RWPE2 (cell line): ENCODE results near the gene RTP2.

Source experiments
- ATAC-seq: fragments of 200-7000 bp; cut with Tn5 transposase; 3 replicates; pipeline ENCODE4 v1.9.1; 2021; ENCODE audit warnings: low read depth
- DNase-seq: peaks from one replicate; pipeline ENCODE4 v3.0.0-alpha.2; 2020; ENCODE audit warnings: low spot score
- H3K27ac ChIP-seq: fragments of 450-650 bp; 2 replicates; pipeline ENCODE4 v1.5.1; 2017; ENCODE audit warnings: mild to moderate bottlenecking; ENCODE audit not compliant: poor library complexity, severe bottlenecking
- H3K27me3 ChIP-seq: fragments of 250-450 bp; sonication (Bioruptor Pico); 2 replicates; pipeline ENCODE4 v1.5.1; 2021; ENCODE audit warnings: mild to moderate bottlenecking, moderate library complexity; ENCODE audit not compliant: insufficient read depth, poor library complexity, severe bottlenecking
- H3K36me3 ChIP-seq: fragments of 250-450 bp; sonication (Bioruptor Pico); 2 replicates; pipeline ENCODE4 v1.5.1; 2020; ENCODE audit warnings: low read depth, mild to moderate bottlenecking, moderate library complexity
- H3K4me1 ChIP-seq: fragments of 250-450 bp; sonication (Bioruptor Pico); 2 replicates; pipeline ENCODE4 v1.5.1; 2021; ENCODE audit warnings: mild to moderate bottlenecking, moderate library complexity; ENCODE audit not compliant: insufficient read depth, poor library complexity, severe bottlenecking
- H3K4me3 ChIP-seq: fragments of 250-450 bp; sonication (Bioruptor Pico); 2 replicates; pipeline ENCODE4 v1.5.1; 2021; ENCODE audit warnings: mild to moderate bottlenecking, moderate library complexity; ENCODE audit not compliant: severe bottlenecking
- H3K9me3 ChIP-seq: fragments of 250-450 bp; sonication (Bioruptor Pico); 2 replicates; pipeline ENCODE4 v1.5.1; 2021; ENCODE audit warnings: mild to moderate bottlenecking, moderate library complexity; ENCODE audit not compliant: severe bottlenecking
- CTCF ChIP-seq: fragments of 450-650 bp; IDR thresholded peaks from one replicate; pipeline ENCODE4 v1.5.1; 2017; ENCODE audit warnings: mild to moderate bottlenecking, moderate library complexity; ENCODE audit not compliant: poor library complexity, severe bottlenecking

Gene RTP2

GRCh38 chr3:187735383-187735782 is 33.0 kb upstream of the RTP2 start:
- Histone ChIP-seq H3K36me3 (peaks cover 43% of the 10 kb centered on the region), H3K27ac (no peak overlapping the region), H3K4me1 (peaks cover 17% of the 10 kb centered on the region), H3K27me3 (no peaks in the 10 kb centered on the region), H3K4me3 (no peak overlapping the region), H3K9me3 (no peaks in the 10 kb centered on the region)
- DNase-seq (no peak), ATAC-seq (no peak)
- no peak for TF ChIP-seq CTCF

GRCh38 chr3:187734841-187735240 is 32.5 kb upstream of the RTP2 start:
- no peak for TF ChIP-seq CTCF
- Histone ChIP-seq H3K4me1 (peaks cover 15% of the 10 kb centered on the region), H3K36me3 (peaks cover 48% of the 10 kb centered on the region), H3K4me3 (no peak overlapping the region), H3K27me3 (no peaks in the 10 kb centered on the region), H3K27ac (no peak overlapping the region), H3K9me3 (no peaks in the 10 kb centered on the region)
- no peak for ATAC-seq
- no peak for DNase-seq

GRCh38 chr3:187733371-187733770 is 31.0 kb upstream of the RTP2 start:
- Histone ChIP-seq H3K9me3 (no peaks in the 10 kb centered on the region), H3K4me1 (peaks cover 8% of the 10 kb centered on the region), H3K36me3 (peaks cover 63% of the 10 kb centered on the region), H3K27ac (no peak overlapping the region), H3K4me3 (no peak overlapping the region), H3K27me3 (no peaks in the 10 kb centered on the region)
- no peak for DNase-seq
- no peak for TF ChIP-seq CTCF
- no peak for ATAC-seq

- Histone ChIP-seq H3K27me3 (no peaks in the 10 kb centered on the region), H3K4me1 (no peaks in the 10 kb centered on the region), H3K27ac (no peak overlapping the region), H3K9me3 (no peaks in the 10 kb centered on the region), H3K36me3 (peaks cover 100% of the 10 kb centered on the region), H3K4me3 (no peak overlapping the region)
- ATAC-seq, result no peak
- DNase-seq, result no peak
- TF ChIP-seq CTCF, result no peak
Measured at GRCh38 chr3:187729598-187729997, 27.2 kb upstream of the RTP2 start.

GRCh38 chr3:187728940-187729583 is 26.7 kb upstream of the RTP2 start:
- DNase-seq, result no peak
- Histone ChIP-seq H3K9me3 (no peaks in the 10 kb centered on the region), H3K4me1 (no peaks in the 10 kb centered on the region), H3K36me3 (peaks cover 100% of the 10 kb centered on the region), H3K27me3 (no peaks in the 10 kb centered on the region), H3K4me3 (no peak overlapping the region), H3K27ac (no peak overlapping the region)
- TF ChIP-seq CTCF, result no peak
- ATAC-seq, result no peak
